ENCODE data around the gene PEX13.

Gene PEX13

DNA sequence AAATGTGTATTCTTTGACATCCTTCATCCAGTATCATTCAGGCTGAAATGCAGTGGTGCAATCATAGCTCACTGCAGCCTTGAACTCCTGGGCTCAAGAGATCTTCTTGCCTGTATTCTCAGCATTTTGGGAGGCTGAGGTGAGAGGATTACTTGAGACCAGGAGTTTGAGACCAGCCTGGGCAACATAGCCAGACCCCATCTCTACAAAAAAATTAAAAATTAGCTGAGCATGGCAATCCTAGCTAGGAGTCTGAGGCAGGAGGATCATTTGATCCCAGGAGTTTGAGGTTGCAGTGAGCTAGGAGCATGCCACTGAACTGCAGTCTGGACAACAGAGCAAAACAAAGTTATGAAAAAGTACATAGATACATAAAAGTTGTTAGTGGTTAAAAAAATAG is 72.3 kb downstream of the PEX13 start:
- FAIRE-seq = no peak

DNA sequence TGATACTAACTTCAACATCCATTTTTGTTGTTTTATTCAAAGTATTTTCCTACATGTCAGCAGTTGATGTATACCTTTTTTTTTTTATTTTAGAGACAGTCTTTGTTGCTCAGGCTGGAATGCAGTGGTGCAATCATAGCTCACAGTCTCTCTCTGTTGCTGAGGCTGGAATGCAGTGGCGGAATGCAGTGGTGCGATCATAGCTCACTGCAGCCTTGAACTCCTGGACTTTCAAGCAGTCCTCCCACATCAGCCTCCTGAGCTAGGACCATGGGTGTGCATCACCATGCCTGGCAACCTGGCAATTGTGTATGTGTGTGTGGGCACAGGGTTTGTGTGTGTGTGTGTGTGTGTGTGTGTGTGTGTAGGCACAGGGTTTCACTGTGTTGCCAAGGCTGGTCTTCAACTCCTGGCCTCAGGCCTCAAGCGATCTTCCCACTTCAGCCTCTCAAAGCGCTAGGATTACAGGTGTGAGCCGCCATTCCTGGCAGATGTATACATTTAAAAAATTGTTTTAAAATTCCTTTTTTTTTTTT is 72.9 kb downstream of the PEX13 start:
- no peak for FAIRE-seq

DNA sequence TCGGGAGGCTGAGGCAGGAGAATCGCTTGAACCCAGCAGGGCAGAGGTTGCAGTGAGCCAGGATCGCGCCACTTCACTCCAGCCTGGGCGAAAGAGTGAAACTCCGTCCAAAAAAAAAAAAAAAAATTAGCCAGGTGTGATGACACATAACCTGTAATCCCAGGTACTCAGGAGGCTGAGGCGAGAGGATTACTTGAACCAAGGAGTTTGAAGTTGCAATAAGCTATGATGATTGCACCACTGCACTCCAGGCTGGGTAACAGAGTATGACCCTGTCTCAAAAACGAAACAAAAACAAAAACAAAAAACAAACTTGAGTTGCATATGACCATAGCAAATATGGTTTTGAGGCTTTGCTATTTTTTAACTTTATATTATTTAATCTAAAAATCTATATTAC is 74.0 kb downstream of the PEX13 start:
- no peak for FAIRE-seq

DNA sequence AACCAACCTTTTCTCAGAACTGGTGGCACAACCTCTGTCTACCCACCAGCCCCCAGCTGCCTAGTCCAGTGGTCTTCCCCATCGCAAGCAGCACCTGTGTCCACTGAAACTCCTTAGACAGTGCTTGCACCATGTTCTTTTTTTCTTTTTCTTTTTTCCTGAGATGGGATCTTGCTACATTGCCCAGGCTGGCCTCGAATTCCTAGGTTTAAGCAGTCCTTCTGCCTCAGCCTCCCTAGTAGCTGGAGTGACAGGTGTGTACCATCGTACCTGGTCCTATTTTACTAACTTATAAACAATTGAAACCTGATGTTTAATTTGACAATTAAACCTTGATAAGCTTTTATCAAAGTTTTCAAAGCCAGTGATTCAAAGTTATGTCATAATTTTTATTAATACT is 78.9 kb downstream of the PEX13 start:
- FAIRE-seq = no peak

DNA sequence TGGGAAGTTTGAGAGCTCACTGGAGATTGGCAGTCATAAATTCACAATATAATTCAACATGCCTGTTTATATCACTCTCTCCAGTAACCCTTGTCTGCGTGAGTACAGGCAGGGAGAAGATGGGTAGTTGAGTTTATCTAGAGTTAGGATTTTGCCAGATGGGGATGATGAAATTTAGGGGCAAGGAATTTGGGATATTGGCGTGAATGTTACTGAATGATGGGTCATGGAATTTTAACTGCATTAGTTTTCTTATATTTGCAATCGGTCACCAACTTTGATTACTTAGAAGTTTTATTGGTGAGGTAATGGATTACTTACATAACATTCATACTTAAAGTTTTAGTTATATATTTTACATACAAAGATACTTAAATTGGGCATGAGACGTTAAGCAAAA is 83.3 kb downstream of the PEX13 start:
- no peak for FAIRE-seq
